ENCODE results near the gene CNTNAP2. TPM values are rescaled to one million over a fixed set of nuclear protein-coding genes. Genes with fewer than 3 reads are reported as not detected.

CNTNAP2 gene
- total RNA-seq, 6 experiments from 2014 or later, result 0.07 to 0.13 (median 0.12) TPM; not detected in 3

- TF ChIP-seq, protein P1, sequence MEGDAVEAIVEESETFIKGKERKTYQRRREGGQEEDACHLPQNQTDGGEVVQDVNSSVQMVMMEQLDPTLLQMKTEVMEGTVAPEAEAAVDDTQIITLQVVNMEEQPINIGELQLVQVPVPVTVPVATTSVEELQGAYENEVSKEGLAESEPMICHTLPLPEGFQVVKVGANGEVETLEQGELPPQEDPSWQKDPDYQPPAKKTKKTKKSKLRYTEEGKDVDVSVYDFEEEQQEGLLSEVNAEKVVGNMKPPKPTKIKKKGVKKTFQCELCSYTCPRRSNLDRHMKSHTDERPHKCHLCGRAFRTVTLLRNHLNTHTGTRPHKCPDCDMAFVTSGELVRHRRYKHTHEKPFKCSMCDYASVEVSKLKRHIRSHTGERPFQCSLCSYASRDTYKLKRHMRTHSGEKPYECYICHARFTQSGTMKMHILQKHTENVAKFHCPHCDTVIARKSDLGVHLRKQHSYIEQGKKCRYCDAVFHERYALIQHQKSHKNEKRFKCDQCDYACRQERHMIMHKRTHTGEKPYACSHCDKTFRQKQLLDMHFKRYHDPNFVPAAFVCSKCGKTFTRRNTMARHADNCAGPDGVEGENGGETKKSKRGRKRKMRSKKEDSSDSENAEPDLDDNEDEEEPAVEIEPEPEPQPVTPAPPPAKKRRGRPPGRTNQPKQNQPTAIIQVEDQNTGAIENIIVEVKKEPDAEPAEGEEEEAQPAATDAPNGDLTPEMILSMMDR (IDR thresholded peaks at IDR 0.05), result peak; percentile 75
- Mint-ChIP-seq H3K27me3 (ENCODE audit: insufficient read depth) (no peaks in the 10 kb centered on the region), H3K27ac (no peak overlapping the region), H3K36me3 (ENCODE audit: low read depth) (no peaks in the 10 kb centered on the region), H3K9me3 (peaks cover 14% of the 10 kb centered on the region), H3K4me3 (no peak overlapping the region), H3K4me1 (ENCODE audit: low read depth) (no peaks in the 10 kb centered on the region)
- DNase-seq, result no peak
Measured at GRCh38 chr7:146090023-146090645, 26.5 kb upstream of the CNTNAP2 start.

- TF ChIP-seq, protein P1 (IDR thresholded peaks at IDR 0.05), result no peak
- Mint-ChIP-seq H3K4me3 (no peak overlapping the region), H3K36me3 (ENCODE audit: low read depth) (no peaks in the 10 kb centered on the region), H3K27ac (no peak overlapping the region), H3K4me1 (ENCODE audit: low read depth) (no peaks in the 10 kb centered on the region), H3K27me3 (ENCODE audit: insufficient read depth) (no peaks in the 10 kb centered on the region), H3K9me3 (peaks cover 42% of the 10 kb centered on the region)
- no peak for DNase-seq
Measured at GRCh38 chr7:146094356-146094755, 22.2 kb upstream of the CNTNAP2 start.

GRCh38 chr7:146096994-146097393, 19.6 kb upstream of the CNTNAP2 start:
- Mint-ChIP-seq H3K27ac (no peak overlapping the region), H3K4me1 (ENCODE audit: low read depth) (no peaks in the 10 kb centered on the region), H3K9me3 (peaks cover 47% of the 10 kb centered on the region), H3K27me3 (ENCODE audit: insufficient read depth) (no peaks in the 10 kb centered on the region), H3K4me3 (no peak overlapping the region), H3K36me3 (ENCODE audit: low read depth) (no peaks in the 10 kb centered on the region)
- TF ChIP-seq, protein P1 (IDR thresholded peaks at IDR 0.05), result no peak
- no peak for DNase-seq

GRCh38 chr7:146106319-146106718, 10.3 kb upstream of the CNTNAP2 start:
- Mint-ChIP-seq H3K4me3 (no peak overlapping the region), H3K27me3 (ENCODE audit: insufficient read depth) (no peaks in the 10 kb centered on the region), H3K9me3 (peaks cover 48% of the 10 kb centered on the region), H3K27ac (no peak overlapping the region), H3K4me1 (ENCODE audit: low read depth) (no peaks in the 10 kb centered on the region), H3K36me3 (ENCODE audit: low read depth) (no peaks in the 10 kb centered on the region)
- TF ChIP-seq, protein P1 (IDR thresholded peaks at IDR 0.05), result no peak
- no peak for DNase-seq

GRCh38 chr7:146112755-146113154, 3.8 kb upstream of the CNTNAP2 start:
- Mint-ChIP-seq H3K4me3 (no peak overlapping the region), H3K27me3 (ENCODE audit: insufficient read depth) (no peaks in the 10 kb centered on the region), H3K4me1 (ENCODE audit: low read depth) (no peaks in the 10 kb centered on the region), H3K9me3 (peaks cover 43% of the 10 kb centered on the region), H3K36me3 (ENCODE audit: low read depth) (0 out of 2 replicates have a peak, but pooled peaks cover 3% of the 10 kb centered on the region), H3K27ac (no peak overlapping the region)
- TF ChIP-seq, protein P1 (IDR thresholded peaks at IDR 0.05), result no peak
- DNase-seq, result no peak

All from HFFc6 (cell line).